Suprapubic skin (tissue), 4 donors: ENCODE results near the gene DPAGT1.

Source experiments
- CTCF ChIP-seq, 2 donors: fragments of 200-600 bp in 1 of 2; fragments of 450-650 bp in 1 of 2; sonication (generic) in 1 of 2; IDR thresholded peaks; one replicate each; pipeline ENCODE4 v1.5.1; 2016 to 2019; ENCODE audit warnings: antibody characterized with exemption in 2 of 2, mild to moderate bottlenecking in 1 of 2, moderate library complexity in 1 of 2
- EP300 ChIP-seq: sonication (generic); formaldehyde crosslinking; IDR thresholded peaks from one replicate; pipeline ENCODE4 v1.6.1; 2017; ENCODE audit warnings: antibody characterized with exemption
- POLR2A ChIP-seq, 2 donors: fragments of 450-650 bp; IDR thresholded peaks; one replicate each; pipeline ENCODE4 v1.6.1; 2017; ENCODE audit warnings: antibody characterized with exemption in 2 of 2, mild to moderate bottlenecking in 2 of 2, moderate library complexity in 2 of 2
- POLR2AphosphoS5 ChIP-seq, 3 donors: sonication (generic); formaldehyde crosslinking; IDR thresholded peaks; one replicate each; pipeline ENCODE4 v1.6.1; 2017; ENCODE audit warnings: antibody characterized with exemption in 3 of 3

GRCh38 chr11:119103793-119104192, 2.1 kb upstream of the DPAGT1 start:
- TF ChIP-seq CTCF (IDR thresholded peaks at IDR 0.05) (no peak), POLR2A (IDR thresholded peaks at IDR 0.05) (no peak), POLR2AphosphoS5 (IDR thresholded peaks at IDR 0.05) (no peak), EP300 (no peak)
